Liver (tissue), 9 donors: Measurements from ENCODE around the gene BGN. TPM values are rescaled to one million over a fixed set of nuclear protein-coding genes. Genes with fewer than 3 reads are reported as not detected.
A peak's percentile ranks its signal among the peaks of the same experiment; 100 is the strongest.

ENCODE experiments used
- DNase-seq: peaks from one replicate; pipeline ENCODE4 v3.0.0-alpha.2; 2017; ENCODE audit warnings: low spot score
- H3K27ac ChIP-seq, 2 donors: one replicate each; pipeline ENCODE4 v1.7.0; 2013; ENCODE audit warnings: inconsistent platforms in 2 of 2, low read length in 2 of 2, control low read depth in 1 of 2, low read depth in 1 of 2, mild to moderate bottlenecking in 1 of 2
- H3K27me3 ChIP-seq, 4 donors: one replicate each; pipeline versions ENCODE4 v1.6.1 to v1.7.0; 2013; ENCODE audit warnings: low read length in 3 of 4, inconsistent platforms in 1 of 4, mild to moderate bottlenecking in 1 of 4, moderate library complexity in 1 of 4; ENCODE audit not compliant: control insufficient read depth in 4 of 4, insufficient read depth in 4 of 4
- H3K36me3 ChIP-seq, 4 donors: one replicate each; pipeline versions ENCODE4 v1.6.1 to v1.7.0; 2013; ENCODE audit warnings: low read length in 3 of 4, mild to moderate bottlenecking in 3 of 4, low read depth in 1 of 4, moderate library complexity in 1 of 4; ENCODE audit not compliant: control insufficient read depth in 4 of 4, insufficient read depth in 3 of 4
- H3K4me1 ChIP-seq, 4 donors: one replicate each; pipeline versions ENCODE4 v1.6.1 to v1.7.0; 2013; ENCODE audit warnings: low read length in 3 of 4, mild to moderate bottlenecking in 3 of 4, moderate library complexity in 1 of 4; ENCODE audit not compliant: control insufficient read depth in 4 of 4, insufficient read depth in 4 of 4
- H3K4me3 ChIP-seq, 3 donors: one replicate each; pipeline versions ENCODE4 v1.6.1 to v1.7.0; 2013; ENCODE audit warnings: low read length in 3 of 3, control low read depth in 1 of 3, low read depth in 1 of 3, mild to moderate bottlenecking in 1 of 3
- H3K9ac ChIP-seq, 2 donors: one replicate each; pipeline ENCODE4 v1.7.0; 2013; ENCODE audit warnings: low read length in 2 of 2, mild to moderate bottlenecking in 2 of 2, moderate library complexity in 2 of 2, control low read depth in 1 of 2, low read depth in 1 of 2
- H3K9me3 ChIP-seq, 4 donors: one replicate each; pipeline versions ENCODE4 v1.6.1 to v1.7.0; 2013; ENCODE audit warnings: low read length in 3 of 4; ENCODE audit not compliant: control insufficient read depth in 4 of 4
- ATF3 ChIP-seq: IDR thresholded peaks from 2 replicates; pipeline ENCODE4 v1.6.1; 2016; ENCODE audit warnings: antibody characterized with exemption
- EGR1 ChIP-seq, 2 donors: IDR thresholded peaks; 2 replicates each; pipeline ENCODE4 v1.6.1; 2016 to 2018; ENCODE audit warnings: antibody characterized with exemption in 2 of 2, low read depth in 2 of 2
- FOXA1 ChIP-seq: IDR thresholded peaks from 2 replicates; pipeline ENCODE4 v1.6.1; 2016; ENCODE audit warnings: antibody characterized with exemption
- GABPA ChIP-seq, 2 donors: IDR thresholded peaks in 1 of 2; conservative IDR thresholded peaks in 1 of 2; 2 replicates each; pipeline ENCODE4 v1.6.1; 2016; ENCODE audit warnings: antibody characterized with exemption in 2 of 2, mild to moderate bottlenecking in 1 of 2, moderate library complexity in 1 of 2
- HNF4A ChIP-seq, 2 donors: conservative IDR thresholded peaks; 2 replicates each; pipeline ENCODE4 v1.6.1; 2016; ENCODE audit warnings: antibody characterized with exemption in 2 of 2, mild to moderate bottlenecking in 2 of 2
- JUND ChIP-seq, 2 donors: IDR thresholded peaks; 2 replicates each; pipeline ENCODE4 v1.6.1; 2016; ENCODE audit warnings: antibody characterized with exemption in 2 of 2
- NR2F2 ChIP-seq: IDR thresholded peaks from 2 replicates; pipeline ENCODE4 v1.6.1; 2016; ENCODE audit warnings: antibody characterized with exemption
- RAD21 ChIP-seq, 2 donors: IDR thresholded peaks; 2 replicates each; pipeline ENCODE4 v1.6.1; 2016; ENCODE audit warnings: antibody characterized with exemption in 2 of 2, mild to moderate bottlenecking in 2 of 2
- REST ChIP-seq: IDR thresholded peaks from 2 replicates; pipeline ENCODE4 v1.6.1; 2016; ENCODE audit warnings: antibody characterized with exemption, mild to moderate bottlenecking
- RXRA ChIP-seq, 2 donors: IDR thresholded peaks; 2 replicates each; pipeline ENCODE4 v1.6.1; 2017 to 2018; ENCODE audit warnings: antibody characterized with exemption in 2 of 2, mild to moderate bottlenecking in 1 of 2
- SP1 ChIP-seq: IDR thresholded peaks from 2 replicates; pipeline ENCODE4 v1.6.1; 2018; ENCODE audit warnings: antibody characterized with exemption, mild to moderate bottlenecking
- YY1 ChIP-seq: IDR thresholded peaks from 2 replicates; pipeline ENCODE4 v1.6.1; 2016; ENCODE audit warnings: antibody characterized with exemption, mild to moderate bottlenecking
- WGBS: extraction: QIAGEN DNeasy Blood & Tissue Kit; methylation state at CpG from one replicate; pipeline ENCODE4 v1.1.7; 2013; 5-methylcytosine and 5-hydroxymethylcytosine counted together
- polyA plus RNA-seq, 2 donors: library from polyadenylated mRNA; stranded (reverse) in 1 of 2; unstranded in 1 of 2; fragments of 200-250 nt in 1 of 2; fragments of >200 nt in 1 of 2; fragmentation: Nextera tagmentation in 1 of 2; extraction: Ambion mirVana in 1 of 2; gene quantifications; one replicate each; pipeline versions ENCODE4 v1.2.1 to v1.2.3, GENCODE V29; 2013 to 2015
- total RNA-seq, 2 donors: library from RNA; depleted of rRNA; stranded (reverse); fragments of >200 nt; gene quantifications; one replicate each; pipeline ENCODE4 v1.2.3, GENCODE V29; 2014
- TF ChIP-seq, protein P1 (sequence below): IDR thresholded peaks from 2 replicates; pipeline ENCODE4 v1.6.1; 2016; ENCODE audit warnings: antibody characterized with exemption
- donor health status: healthy.
- donor health status: healthy.
- donor health status: healthy.
- donor health status: healthy.
- donor health status: healthy.

Gene BGN
- total RNA-seq (10 to 100 TPM; 11.7 to 30.7 TPM), polyA plus RNA-seq (100 to 1,000 TPM in 1 of 2 donors, 10 to 100 TPM in 1; 58.8 to 131 TPM)

DNA sequence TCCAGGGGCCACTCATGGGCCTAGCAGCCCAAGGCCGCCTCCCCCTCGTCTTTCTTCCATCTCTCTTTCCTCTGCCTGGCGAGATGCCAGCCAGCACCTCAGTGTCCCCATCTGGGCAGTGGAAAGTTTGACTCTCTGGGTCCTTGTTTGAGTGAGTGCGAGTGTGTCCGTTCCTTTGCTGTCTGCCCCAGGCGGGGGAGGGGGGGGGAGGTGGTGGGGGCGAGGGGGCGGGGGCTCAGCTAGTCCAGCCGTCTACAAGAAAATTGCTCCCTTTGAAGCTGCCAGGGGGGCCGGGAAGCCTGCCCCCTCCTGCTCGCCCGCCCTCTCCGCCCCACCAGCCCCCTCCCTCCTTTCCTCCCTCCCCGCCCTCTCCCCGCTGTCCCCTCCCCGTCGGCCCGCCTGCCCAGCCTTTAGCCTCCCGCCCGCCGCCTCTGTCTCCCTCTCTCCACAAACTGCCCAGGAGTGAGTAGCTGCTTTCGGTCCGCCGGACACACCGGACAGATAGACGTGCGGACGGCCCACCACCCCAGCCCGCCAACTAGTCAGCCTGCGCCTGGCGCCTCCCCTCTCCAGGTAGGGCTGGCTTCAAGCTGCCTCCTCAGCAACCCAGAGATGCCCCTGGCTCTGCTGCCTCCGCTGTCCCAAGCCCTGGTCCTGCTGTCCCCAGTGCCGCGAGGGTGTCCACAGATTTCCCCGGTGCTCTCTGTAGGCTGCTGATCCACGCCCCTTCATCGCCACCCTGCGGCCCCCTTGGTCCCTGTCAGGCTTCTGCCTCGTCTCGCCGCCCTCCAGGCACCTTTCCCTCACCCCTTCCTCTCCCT is at the start of gene BGN:
Gene BGN (plus strand): TSS at position 440 of the 821 bp plus-strand sequence. CDS start 9,652 bp downstream, outside the sequence.
- peaks cover 0 to 6% (median 0%) of the 10 kb centered on the region in 4 donors for H3K4me1 ChIP-seq
- no peak for DNase-seq
- H3K9me3 ChIP-seq = no peaks in the 10 kb centered on the region
- peak within 1 kb of the TSS; percentile 20 to 50 for H3K27ac ChIP-seq
- no peak within 1 kb of the TSS for H3K9ac ChIP-seq
- 17% methylated on average over 40 of the region's 41 CpGs for WGBS
- H3K27me3 ChIP-seq = no peaks in the 10 kb centered on the region
- H3K36me3 ChIP-seq = no peaks in the 10 kb centered on the region
- TF ChIP-seq RXRA (IDR thresholded peaks at IDR 0.05) = no peak
- no peak for TF ChIP-seq EGR1 (IDR thresholded peaks at IDR 0.05; ENCODE audit: low read depth in 2 of 2)
- no peak for TF ChIP-seq REST
- TF ChIP-seq, protein P1, sequence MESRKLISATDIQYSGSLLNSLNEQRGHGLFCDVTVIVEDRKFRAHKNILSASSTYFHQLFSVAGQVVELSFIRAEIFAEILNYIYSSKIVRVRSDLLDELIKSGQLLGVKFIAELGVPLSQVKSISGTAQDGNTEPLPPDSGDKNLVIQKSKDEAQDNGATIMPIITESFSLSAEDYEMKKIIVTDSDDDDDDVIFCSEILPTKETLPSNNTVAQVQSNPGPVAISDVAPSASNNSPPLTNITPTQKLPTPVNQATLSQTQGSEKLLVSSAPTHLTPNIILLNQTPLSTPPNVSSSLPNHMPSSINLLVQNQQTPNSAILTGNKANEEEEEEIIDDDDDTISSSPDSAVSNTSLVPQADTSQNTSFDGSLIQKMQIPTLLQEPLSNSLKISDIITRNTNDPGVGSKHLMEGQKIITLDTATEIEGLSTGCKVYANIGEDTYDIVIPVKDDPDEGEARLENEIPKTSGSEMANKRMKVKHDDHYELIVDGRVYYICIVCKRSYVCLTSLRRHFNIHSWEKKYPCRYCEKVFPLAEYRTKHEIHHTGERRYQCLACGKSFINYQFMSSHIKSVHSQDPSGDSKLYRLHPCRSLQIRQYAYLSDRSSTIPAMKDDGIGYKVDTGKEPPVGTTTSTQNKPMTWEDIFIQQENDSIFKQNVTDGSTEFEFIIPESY = no peak
- TF ChIP-seq HNF4A (conservative IDR thresholded peaks at IDR 0.05) = no peak
- peak; percentile 35 to 49 for TF ChIP-seq RAD21 (IDR thresholded peaks at IDR 0.05)
- TF ChIP-seq FOXA1 = no peak
- TF ChIP-seq NR2F2 = no peak
- peak within 1 kb of the TSS in 1 of 3 donors; percentile 19 for H3K4me3 ChIP-seq

DNA sequence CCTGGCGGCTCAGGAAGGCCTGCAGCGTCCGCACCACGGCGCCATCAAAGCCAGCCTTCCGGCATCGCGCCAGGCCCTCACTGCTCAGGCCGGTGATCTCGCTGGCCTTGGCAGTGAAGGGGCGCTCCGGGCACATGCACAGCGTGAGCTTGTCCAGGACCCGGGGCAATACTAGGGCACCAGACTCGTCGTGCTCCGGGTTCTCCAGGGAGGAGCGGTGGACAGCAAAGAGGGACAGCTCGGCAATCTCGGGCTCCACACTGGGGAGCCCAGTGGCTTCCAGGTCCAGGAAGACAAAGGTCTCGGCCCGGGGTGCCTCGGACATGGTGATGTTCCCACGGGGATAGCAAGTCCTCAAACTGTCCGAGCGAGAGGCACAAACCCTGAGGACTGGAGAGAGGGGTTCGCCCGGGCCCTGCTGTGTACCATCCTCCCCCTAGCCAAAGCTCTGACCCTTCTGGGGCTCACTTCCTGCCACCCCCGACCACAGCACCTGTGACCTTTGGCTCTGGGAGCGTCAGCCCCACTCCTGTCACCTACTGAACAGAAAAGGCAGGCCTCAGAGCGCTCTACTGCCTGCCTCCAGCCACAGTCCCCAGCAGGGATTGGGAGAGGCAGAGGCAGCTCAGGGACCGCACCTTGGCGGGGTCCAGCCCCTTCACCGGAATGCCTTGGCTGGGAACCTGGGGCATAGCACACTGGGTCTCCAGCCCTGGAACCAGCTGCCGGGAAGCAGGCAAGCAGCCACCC is 49.5 kb upstream of the BGN start:
- peaks cover 0 to 3% (median 0%) of the 10 kb centered on the region in 4 donors for H3K36me3 ChIP-seq
- 92% methylated on average over 35 of the region's 35 CpGs for WGBS
- no peak overlapping the region for H3K9ac ChIP-seq
- TF ChIP-seq SP1 (no peak), JUND (IDR thresholded peaks at IDR 0.05) (no peak), NR2F2 (no peak), ATF3 (no peak), YY1 (no peak), GABPA (IDR thresholded peaks at IDR 0.05 in 1 of 2, conservative IDR thresholded peaks at IDR 0.05 in 1 of 2) (no peak)
- H3K27me3 ChIP-seq = no peaks in the 10 kb centered on the region
- no peaks in the 10 kb centered on the region for H3K4me1 ChIP-seq
- no peak for DNase-seq
- no peak overlapping the region for H3K27ac ChIP-seq
- H3K9me3 ChIP-seq = no peaks in the 10 kb centered on the region
- H3K4me3 ChIP-seq = no peak overlapping the region
